WTC11 (cell line): ENCODE data around the gene NPIPA3. TPM values are rescaled to one million over a fixed set of nuclear protein-coding genes. Genes with fewer than 3 reads are reported as not detected.
"Not testable (repeated sequence)": the region's sequence is repeated elsewhere in the genome, so short reads cannot be mapped to it uniquely, and the experiment has no call there.

Source experiments
- ATAC-seq: fragments of 200-7000 bp; cut with Tn5 transposase; 2 replicates; pipeline ENCODE4 v1.10.0; 2021; ENCODE audit warnings: mild to moderate bottlenecking, moderate library complexity
- Bru-seq: library from RNA; stranded (reverse); fragments of 400-500 nt; gene quantifications from one replicate; lab custom pipeline; 2021; lab: Mats Ljungman, UMichigan
- CTCF ChIA-PET: fragments of 300-600 bp; sonication (Branson Sonifier 250); formaldehyde crosslinking; loops from one replicate; lab custom pipeline; 2021; ENCODE audit warnings: antibody characterized with exemption; lab: Charles Lee
- POLR2A ChIA-PET: fragments of 350-600 bp; sonication (Branson Sonifier 250); formaldehyde crosslinking; loops from one replicate; lab custom pipeline; 2021; ENCODE audit warnings: antibody characterized with exemption; lab: Charles Lee
- DNase-seq: peaks from one replicate; pipeline ENCODE4 v3.0.0; 2021; ENCODE audit warnings: low spot score
- H3K27ac Mint-ChIP-seq: 2 replicates; pipeline ENCODE4 v1.8.0; 2021; ENCODE audit warnings: mixed read lengths
- H3K27me3 Mint-ChIP-seq: 2 replicates; pipeline ENCODE4 v1.8.0; 2021; ENCODE audit warnings: low read depth, mild to moderate bottlenecking, moderate library complexity, mixed read lengths
- H3K36me3 Mint-ChIP-seq: 2 replicates; pipeline ENCODE4 v1.8.0; 2021; ENCODE audit warnings: mixed read lengths
- H3K4me1 Mint-ChIP-seq: 2 replicates; pipeline ENCODE4 v1.8.0; 2022; ENCODE audit warnings: mixed read lengths
- H3K4me3 Mint-ChIP-seq: 2 replicates; pipeline ENCODE4 v1.8.0; 2021; ENCODE audit warnings: mild to moderate bottlenecking, moderate library complexity, mixed read lengths
- H3K9me3 Mint-ChIP-seq: 2 replicates; pipeline ENCODE4 v1.8.0; 2021; ENCODE audit warnings: mixed read lengths
- ELF4 ChIP-seq: sonication (generic); formaldehyde crosslinking; IDR thresholded peaks from 2 replicates; pipeline ENCODE4 v1.8.1; 2022; ENCODE audit warnings: low read depth, mild to moderate bottlenecking, moderate library complexity, missing genetic modification reagents
- GABPB1 ChIP-seq: sonication (generic); formaldehyde crosslinking; IDR thresholded peaks from 2 replicates; pipeline ENCODE4 v1.8.1; 2023; ENCODE audit warnings: mild to moderate bottlenecking, missing genetic modification reagents
- JAZF1 ChIP-seq: fragments of 250-450 bp; sonication (Bioruptor Pico); IDR thresholded peaks from 2 replicates; pipeline ENCODE4 v1.9.0; 2021; ENCODE audit warnings: moderate library complexity, mild to moderate bottlenecking, inconsistent platforms
- RELA ChIP-seq: sonication (generic); formaldehyde crosslinking; IDR thresholded peaks from 2 replicates; pipeline ENCODE4 v1.8.1; 2022; ENCODE audit warnings: missing genetic modification reagents, mild to moderate bottlenecking, borderline replicate concordance
- SMAD3 ChIP-seq: sonication (generic); formaldehyde crosslinking; IDR thresholded peaks from 2 replicates; pipeline ENCODE4 v1.8.0; 2022; ENCODE audit warnings: missing genetic modification reagents, mild to moderate bottlenecking, borderline replicate concordance
- ZNF263 ChIP-seq: sonication (generic); formaldehyde crosslinking; IDR thresholded peaks from 2 replicates; pipeline ENCODE4 v1.8.1; 2022; ENCODE audit warnings: low read depth, mild to moderate bottlenecking, moderate library complexity, missing genetic modification reagents
- long read RNA-seq, 3 experiments: library from RNA in 1 of 3; library from capped mRNA in 1 of 3; library from polyadenylated mRNA in 1 of 3; unstranded in 2 of 3; stranded (forward) in 1 of 3; transcript quantifications; one replicate each; pipeline ENCODE4 v2.0.0, GENCODE V29; 2021
- total RNA-seq: library from RNA; stranded (reverse); gene quantifications from 3 replicates; pipeline ENCODE4 v1.2.3, GENCODE V29; 2021
- TF ChIP-seq, protein P1 (sequence below): sonication (generic); formaldehyde crosslinking; IDR thresholded peaks from 2 replicates; pipeline ENCODE4 v1.8.0; 2023; ENCODE audit warnings: missing genetic modification reagents, mild to moderate bottlenecking, borderline replicate concordance
- TF ChIP-seq, protein P2 (sequence below): sonication (generic); formaldehyde crosslinking; conservative IDR thresholded peaks from 2 replicates; pipeline ENCODE4 v1.8.1; 2022; ENCODE audit warnings: mild to moderate bottlenecking, missing genetic modification reagents
- TF ChIP-seq, protein P3 (sequence below): sonication (generic); formaldehyde crosslinking; IDR thresholded peaks from 2 replicates; pipeline ENCODE4 v1.8.1; 2023; ENCODE audit warnings: mild to moderate bottlenecking, missing genetic modification reagents, borderline replicate concordance
- TF ChIP-seq, protein P4 (sequence below): fragments of 250-450 bp; sonication (Bioruptor Pico); IDR thresholded peaks from 2 replicates; pipeline ENCODE4 v2.1.2; 2022; ENCODE audit warnings: mild to moderate bottlenecking, moderate library complexity
- TF ChIP-seq, protein P5 (sequence below): sonication (generic); formaldehyde crosslinking; IDR thresholded peaks from 2 replicates; pipeline ENCODE4 v1.8.0; 2022; ENCODE audit warnings: mild to moderate bottlenecking, missing genetic modification reagents
- TF ChIP-seq, protein P6 (sequence below): sonication (generic); formaldehyde crosslinking; IDR thresholded peaks from 2 replicates; pipeline ENCODE4 v1.8.1; 2022; ENCODE audit warnings: missing genetic modification reagents, borderline replicate concordance
- TF ChIP-seq, protein P7 (sequence below): sonication (generic); formaldehyde crosslinking; IDR thresholded peaks from 2 replicates; pipeline ENCODE4 v1.8.1; 2022; ENCODE audit warnings: low read depth, mild to moderate bottlenecking, moderate library complexity, missing genetic modification reagents, borderline replicate concordance

Gene NPIPA3
- total RNA-seq (0.92 to 2.3 TPM (median 1.4 TPM) in 3 replicates), Bru-seq, nascent RNA (percentile 15 among the genes with signal in this experiment)
- long read RNA-seq, experiment 1, partial matches to known transcripts: 1 of 1 reads
- long read RNA-seq, experiment 1, other reads (novel, unspliced or antisense): 0 of 1 reads
- long read RNA-seq, experiment 2, partial matches to known transcripts: 0 of 2 reads
- long read RNA-seq, experiment 2, other reads (novel, unspliced or antisense): 2 of 2 reads
- long read RNA-seq, experiment 3: 0 reads

DNA sequence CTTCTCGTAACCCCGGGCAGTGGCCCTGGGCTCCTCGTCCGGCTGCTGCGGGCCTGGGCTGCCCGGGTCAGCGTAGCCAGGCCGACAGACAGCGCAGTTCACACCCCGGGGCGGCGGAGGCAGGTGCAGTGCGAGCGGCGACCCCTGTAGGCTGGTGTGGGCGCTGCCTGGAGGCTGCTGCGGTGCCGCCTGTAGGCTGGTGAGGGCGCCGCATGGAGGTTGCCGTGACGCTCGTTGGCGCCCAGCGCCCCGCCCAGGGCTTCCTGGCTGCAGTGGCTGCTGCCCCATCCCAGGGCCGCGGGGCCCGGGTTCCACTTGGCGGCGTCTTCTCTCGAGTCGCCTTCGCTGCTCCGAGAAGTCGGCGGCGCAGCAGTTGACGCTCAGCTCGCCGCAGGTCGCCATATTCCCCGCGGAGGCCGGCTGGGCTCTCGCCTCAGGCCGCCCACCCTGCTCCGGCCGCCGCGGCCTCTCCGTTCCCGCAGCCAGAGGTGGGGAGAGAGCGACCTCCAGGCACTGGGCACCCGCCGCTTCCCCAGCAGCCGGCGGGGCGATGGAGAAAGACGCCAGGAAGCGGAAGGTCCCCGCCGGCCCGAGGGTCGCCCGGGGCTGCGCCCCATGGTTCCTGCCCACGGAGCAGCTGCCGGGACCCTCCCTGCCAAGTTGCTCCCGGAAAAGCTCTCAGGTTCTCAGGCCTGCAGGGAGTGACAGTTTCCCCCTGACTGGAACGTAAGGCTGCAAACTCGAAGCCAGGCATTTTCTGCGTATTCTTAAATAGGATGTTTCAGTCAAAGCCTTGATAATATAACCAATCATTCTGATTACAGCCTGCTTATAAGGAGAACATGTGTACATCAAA, at the start of gene NPIPA3:
Gene NPIPA3, plus strand, starts transcription at position 256 of the 856 bp plus-strand sequence. CDS start 5,533 bp downstream, outside the sequence.
- CTCF ChIA-PET, H3K9me3 Mint-ChIP-seq, H3K4me1 Mint-ChIP-seq, POLR2A ChIA-PET, H3K27ac Mint-ChIP-seq, H3K36me3 Mint-ChIP-seq, DNase-seq, H3K4me3 Mint-ChIP-seq, H3K27me3 Mint-ChIP-seq: not testable (repeated sequence)
- peak; percentile 99 for ATAC-seq

DNA sequence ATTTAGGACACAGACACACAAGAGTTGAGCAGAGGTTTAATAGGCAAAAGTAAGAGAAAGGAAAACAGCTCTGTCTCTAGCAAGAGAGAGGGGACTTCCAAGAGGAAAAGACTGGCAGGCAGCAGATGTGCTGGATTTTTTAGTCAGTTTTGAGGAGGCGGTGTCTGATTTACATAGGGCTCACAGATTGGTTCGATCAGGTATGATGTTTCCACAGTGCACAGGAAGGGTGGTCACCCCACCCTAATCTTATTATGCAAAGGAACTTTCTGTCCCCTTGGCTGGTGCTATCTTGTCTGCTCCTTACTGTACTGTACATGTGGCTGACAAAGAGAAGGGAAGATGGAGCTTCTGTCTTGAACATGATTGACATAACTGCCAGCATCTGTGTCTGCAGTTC, 45.1 kb upstream of the NPIPA3 start:
- no peak for ATAC-seq
- peak overlapping the region; percentile 55; the same call in 1 of the 2 replicates for H3K27ac Mint-ChIP-seq
- ChIA-PET CTCF (no interaction called here), POLR2A (no interaction called here)
- H3K4me3 Mint-ChIP-seq: no peak overlapping the region
- no peak for DNase-seq
- no peaks in the 10 kb centered on the region for H3K9me3 Mint-ChIP-seq
- H3K36me3 Mint-ChIP-seq: peaks cover 56% of the 10 kb centered on the region
- no peaks in the 10 kb centered on the region for H3K4me1 Mint-ChIP-seq
- H3K27me3 Mint-ChIP-seq: no peaks in the 10 kb centered on the region
- TF ChIP-seq, protein P1, sequence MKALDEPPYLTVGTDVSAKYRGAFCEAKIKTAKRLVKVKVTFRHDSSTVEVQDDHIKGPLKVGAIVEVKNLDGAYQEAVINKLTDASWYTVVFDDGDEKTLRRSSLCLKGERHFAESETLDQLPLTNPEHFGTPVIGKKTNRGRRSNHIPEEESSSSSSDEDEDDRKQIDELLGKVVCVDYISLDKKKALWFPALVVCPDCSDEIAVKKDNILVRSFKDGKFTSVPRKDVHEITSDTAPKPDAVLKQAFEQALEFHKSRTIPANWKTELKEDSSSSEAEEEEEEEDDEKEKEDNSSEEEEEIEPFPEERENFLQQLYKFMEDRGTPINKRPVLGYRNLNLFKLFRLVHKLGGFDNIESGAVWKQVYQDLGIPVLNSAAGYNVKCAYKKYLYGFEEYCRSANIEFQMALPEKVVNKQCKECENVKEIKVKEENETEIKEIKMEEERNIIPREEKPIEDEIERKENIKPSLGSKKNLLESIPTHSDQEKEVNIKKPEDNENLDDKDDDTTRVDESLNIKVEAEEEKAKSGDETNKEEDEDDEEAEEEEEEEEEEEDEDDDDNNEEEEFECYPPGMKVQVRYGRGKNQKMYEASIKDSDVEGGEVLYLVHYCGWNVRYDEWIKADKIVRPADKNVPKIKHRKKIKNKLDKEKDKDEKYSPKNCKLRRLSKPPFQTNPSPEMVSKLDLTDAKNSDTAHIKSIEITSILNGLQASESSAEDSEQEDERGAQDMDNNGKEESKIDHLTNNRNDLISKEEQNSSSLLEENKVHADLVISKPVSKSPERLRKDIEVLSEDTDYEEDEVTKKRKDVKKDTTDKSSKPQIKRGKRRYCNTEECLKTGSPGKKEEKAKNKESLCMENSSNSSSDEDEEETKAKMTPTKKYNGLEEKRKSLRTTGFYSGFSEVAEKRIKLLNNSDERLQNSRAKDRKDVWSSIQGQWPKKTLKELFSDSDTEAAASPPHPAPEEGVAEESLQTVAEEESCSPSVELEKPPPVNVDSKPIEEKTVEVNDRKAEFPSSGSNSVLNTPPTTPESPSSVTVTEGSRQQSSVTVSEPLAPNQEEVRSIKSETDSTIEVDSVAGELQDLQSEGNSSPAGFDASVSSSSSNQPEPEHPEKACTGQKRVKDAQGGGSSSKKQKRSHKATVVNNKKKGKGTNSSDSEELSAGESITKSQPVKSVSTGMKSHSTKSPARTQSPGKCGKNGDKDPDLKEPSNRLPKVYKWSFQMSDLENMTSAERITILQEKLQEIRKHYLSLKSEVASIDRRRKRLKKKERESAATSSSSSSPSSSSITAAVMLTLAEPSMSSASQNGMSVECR (CRISPR knock-in tag): no peak
- TF ChIP-seq SMAD3 (CRISPR knock-in tag): no peak
- TF ChIP-seq JAZF1 (CRISPR knock-in tag): no peak
- TF ChIP-seq, protein P2, sequence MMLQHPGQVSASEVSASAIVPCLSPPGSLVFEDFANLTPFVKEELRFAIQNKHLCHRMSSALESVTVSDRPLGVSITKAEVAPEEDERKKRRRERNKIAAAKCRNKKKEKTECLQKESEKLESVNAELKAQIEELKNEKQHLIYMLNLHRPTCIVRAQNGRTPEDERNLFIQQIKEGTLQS: no peak

DNA sequence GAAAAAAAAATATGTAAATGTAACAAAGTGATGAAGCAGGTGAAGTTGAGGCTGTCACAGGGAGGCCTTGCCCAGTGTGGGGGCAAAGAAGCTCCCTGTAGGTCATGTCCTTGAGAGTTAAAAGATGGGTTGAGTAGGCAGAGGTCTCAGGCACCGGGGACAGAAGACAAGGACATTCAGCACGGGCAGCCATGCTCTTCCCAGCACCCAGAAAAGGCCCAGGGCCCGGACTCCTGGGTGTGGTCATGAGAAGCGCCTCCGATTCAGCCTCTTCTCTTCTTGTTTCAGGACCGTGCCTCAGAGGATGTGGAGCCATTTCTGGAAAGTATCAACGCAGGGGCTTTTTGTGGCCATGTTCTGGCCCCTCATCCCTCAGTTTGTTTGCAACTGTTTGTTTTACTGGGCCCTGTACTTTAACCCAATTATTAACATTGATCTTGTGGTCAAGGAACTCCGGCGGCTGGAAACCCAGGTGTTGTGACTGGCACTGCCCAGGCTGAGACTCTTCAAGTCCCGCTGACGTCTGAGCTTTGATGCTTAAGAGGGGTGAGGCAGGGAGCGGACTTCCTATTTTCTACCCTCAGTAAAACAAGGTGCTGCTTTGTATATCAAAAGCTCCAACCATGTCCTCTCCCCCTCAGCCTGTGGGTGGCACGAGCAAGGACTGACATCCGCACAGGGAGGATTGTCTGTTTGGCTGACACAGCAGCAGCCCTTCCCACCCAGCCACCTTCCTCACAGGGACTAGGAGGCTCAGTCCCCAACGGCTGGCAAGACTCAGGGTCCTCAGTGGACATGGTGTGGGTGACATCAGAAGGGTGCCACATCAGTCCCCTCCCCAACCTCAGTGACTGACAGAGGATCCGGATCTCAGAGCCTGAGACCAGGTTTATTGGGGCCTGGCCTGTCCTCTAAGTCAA, 35.6 kb upstream of the NPIPA3 start:
- ATAC-seq: no peak
- H3K27me3 Mint-ChIP-seq: no peaks in the 10 kb centered on the region
- no peak overlapping the region for H3K4me3 Mint-ChIP-seq
- no peak overlapping the region for H3K27ac Mint-ChIP-seq
- H3K9me3 Mint-ChIP-seq: no peaks in the 10 kb centered on the region
- no peak for DNase-seq
- CTCF ChIA-PET: no interaction called here
- H3K4me1 Mint-ChIP-seq: no peaks in the 10 kb centered on the region
- peaks cover 61% of the 10 kb centered on the region for H3K36me3 Mint-ChIP-seq
- POLR2A ChIA-PET: interaction anchor here (0.6 kb wide), 1 partner anchor 14 kb away, joined by 3 read pairs; no protein-coding TSS in a partner anchor
- TF ChIP-seq ELF4 (no peak), GABPB1 (CRISPR knock-in tag) (no peak), ZNF263 (CRISPR knock-in tag) (no peak), RELA (CRISPR knock-in tag) (no peak)
- TF ChIP-seq, protein P3, sequence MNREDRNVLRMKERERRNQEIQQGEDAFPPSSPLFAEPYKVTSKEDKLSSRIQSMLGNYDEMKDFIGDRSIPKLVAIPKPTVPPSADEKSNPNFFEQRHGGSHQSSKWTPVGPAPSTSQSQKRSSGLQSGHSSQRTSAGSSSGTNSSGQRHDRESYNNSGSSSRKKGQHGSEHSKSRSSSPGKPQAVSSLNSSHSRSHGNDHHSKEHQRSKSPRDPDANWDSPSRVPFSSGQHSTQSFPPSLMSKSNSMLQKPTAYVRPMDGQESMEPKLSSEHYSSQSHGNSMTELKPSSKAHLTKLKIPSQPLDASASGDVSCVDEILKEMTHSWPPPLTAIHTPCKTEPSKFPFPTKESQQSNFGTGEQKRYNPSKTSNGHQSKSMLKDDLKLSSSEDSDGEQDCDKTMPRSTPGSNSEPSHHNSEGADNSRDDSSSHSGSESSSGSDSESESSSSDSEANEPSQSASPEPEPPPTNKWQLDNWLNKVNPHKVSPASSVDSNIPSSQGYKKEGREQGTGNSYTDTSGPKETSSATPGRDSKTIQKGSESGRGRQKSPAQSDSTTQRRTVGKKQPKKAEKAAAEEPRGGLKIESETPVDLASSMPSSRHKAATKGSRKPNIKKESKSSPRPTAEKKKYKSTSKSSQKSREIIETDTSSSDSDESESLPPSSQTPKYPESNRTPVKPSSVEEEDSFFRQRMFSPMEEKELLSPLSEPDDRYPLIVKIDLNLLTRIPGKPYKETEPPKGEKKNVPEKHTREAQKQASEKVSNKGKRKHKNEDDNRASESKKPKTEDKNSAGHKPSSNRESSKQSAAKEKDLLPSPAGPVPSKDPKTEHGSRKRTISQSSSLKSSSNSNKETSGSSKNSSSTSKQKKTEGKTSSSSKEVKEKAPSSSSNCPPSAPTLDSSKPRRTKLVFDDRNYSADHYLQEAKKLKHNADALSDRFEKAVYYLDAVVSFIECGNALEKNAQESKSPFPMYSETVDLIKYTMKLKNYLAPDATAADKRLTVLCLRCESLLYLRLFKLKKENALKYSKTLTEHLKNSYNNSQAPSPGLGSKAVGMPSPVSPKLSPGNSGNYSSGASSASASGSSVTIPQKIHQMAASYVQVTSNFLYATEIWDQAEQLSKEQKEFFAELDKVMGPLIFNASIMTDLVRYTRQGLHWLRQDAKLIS (CRISPR knock-in tag): no peak
- TF ChIP-seq, protein P4, sequence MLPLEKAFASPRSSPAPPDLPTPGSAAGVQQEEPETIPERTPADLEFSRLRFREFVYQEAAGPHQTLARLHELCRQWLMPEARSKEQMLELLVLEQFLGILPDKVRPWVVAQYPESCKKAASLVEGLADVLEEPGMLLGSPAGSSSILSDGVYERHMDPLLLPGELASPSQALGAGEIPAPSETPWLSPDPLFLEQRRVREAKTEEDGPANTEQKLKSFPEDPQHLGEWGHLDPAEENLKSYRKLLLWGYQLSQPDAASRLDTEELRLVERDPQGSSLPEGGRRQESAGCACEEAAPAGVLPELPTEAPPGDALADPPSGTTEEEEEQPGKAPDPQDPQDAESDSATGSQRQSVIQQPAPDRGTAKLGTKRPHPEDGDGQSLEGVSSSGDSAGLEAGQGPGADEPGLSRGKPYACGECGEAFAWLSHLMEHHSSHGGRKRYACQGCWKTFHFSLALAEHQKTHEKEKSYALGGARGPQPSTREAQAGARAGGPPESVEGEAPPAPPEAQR (CRISPR knock-in tag): no peak
- TF ChIP-seq, protein P5, sequence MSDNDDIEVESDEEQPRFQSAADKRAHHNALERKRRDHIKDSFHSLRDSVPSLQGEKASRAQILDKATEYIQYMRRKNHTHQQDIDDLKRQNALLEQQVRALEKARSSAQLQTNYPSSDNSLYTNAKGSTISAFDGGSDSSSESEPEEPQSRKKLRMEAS (CRISPR knock-in tag): no peak
- TF ChIP-seq, protein P6, sequence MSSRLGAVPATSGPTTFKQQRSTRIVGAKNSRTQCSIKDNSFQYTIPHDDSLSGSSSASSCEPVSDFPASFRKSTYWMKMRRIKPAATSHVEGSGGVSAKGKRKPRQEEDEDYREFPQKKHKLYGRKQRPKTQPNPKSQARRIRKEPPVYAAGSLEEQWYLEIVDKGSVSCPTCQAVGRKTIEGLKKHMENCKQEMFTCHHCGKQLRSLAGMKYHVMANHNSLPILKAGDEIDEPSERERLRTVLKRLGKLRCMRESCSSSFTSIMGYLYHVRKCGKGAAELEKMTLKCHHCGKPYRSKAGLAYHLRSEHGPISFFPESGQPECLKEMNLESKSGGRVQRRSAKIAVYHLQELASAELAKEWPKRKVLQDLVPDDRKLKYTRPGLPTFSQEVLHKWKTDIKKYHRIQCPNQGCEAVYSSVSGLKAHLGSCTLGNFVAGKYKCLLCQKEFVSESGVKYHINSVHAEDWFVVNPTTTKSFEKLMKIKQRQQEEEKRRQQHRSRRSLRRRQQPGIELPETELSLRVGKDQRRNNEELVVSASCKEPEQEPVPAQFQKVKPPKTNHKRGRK (CRISPR knock-in tag): no peak
- TF ChIP-seq, protein P7, sequence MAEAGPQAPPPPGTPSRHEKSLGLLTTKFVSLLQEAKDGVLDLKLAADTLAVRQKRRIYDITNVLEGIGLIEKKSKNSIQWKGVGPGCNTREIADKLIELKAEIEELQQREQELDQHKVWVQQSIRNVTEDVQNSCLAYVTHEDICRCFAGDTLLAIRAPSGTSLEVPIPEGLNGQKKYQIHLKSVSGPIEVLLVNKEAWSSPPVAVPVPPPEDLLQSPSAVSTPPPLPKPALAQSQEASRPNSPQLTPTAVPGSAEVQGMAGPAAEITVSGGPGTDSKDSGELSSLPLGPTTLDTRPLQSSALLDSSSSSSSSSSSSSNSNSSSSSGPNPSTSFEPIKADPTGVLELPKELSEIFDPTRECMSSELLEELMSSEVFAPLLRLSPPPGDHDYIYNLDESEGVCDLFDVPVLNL (CRISPR knock-in tag): no peak
